ENCODE measurements around the gene SLC25A1.

- TF ChIP-seq CTCF (IDR thresholded peaks at IDR 0.05) (no peak), KAT7 (CRISPR knock-in tag; IDR thresholded peaks at IDR 0.05; ENCODE audit: borderline replicate concordance) (no peak), JUN (CRISPR knock-in tag; IDR thresholded peaks at IDR 0.05) (no peak), NR1H2 (CRISPR knock-in tag; IDR thresholded peaks at IDR 0.05) (no peak), ETV6 (CRISPR knock-in tag; IDR thresholded peaks at IDR 0.05) (no peak), FOXJ3 (CRISPR knock-in tag; IDR thresholded peaks at IDR 0.05; ENCODE audit: borderline replicate concordance) (no peak)
- TF ChIP-seq, protein P1, sequence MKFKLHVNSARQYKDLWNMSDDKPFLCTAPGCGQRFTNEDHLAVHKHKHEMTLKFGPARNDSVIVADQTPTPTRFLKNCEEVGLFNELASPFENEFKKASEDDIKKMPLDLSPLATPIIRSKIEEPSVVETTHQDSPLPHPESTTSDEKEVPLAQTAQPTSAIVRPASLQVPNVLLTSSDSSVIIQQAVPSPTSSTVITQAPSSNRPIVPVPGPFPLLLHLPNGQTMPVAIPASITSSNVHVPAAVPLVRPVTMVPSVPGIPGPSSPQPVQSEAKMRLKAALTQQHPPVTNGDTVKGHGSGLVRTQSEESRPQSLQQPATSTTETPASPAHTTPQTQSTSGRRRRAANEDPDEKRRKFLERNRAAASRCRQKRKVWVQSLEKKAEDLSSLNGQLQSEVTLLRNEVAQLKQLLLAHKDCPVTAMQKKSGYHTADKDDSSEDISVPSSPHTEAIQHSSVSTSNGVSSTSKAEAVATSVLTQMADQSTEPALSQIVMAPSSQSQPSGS (CRISPR knock-in tag; IDR thresholded peaks at IDR 0.05; ENCODE audit: borderline replicate concordance, low read depth) = no peak
Measured at GRCh38 chr22:19223617-19224016, 45.1 kb upstream of the SLC25A1 start.
